Measurements from ENCODE around the gene ECHS1.

GRCh38 chr10:133353988-133354605 lies 19.1 kb downstream of the ECHS1 start:
- TF ChIP-seq CTCF (conservative IDR thresholded peaks at IDR 0.05; ENCODE audit: low read length), result no peak
- no peak for TF ChIP-seq EZH2phosphoT487 (IDR thresholded peaks at IDR 0.05; ENCODE audit: borderline replicate concordance, low read depth, low read length)
